Activated CD8-positive, alpha-beta memory T cell treated with anti-CD3 and anti-CD28 coated beads for 24 hours (primary cell): ENCODE measurements around the gene TYROBP.
"Not testable (repeated sequence)": the region's sequence is repeated elsewhere in the genome, so short reads cannot be mapped to it uniquely, and the experiment has no call there.

Experiments used
- DNase-seq: peaks from one replicate; pipeline ENCODE4 v3.0.0-alpha.2; 2020

The TYROBP gene

DNA sequence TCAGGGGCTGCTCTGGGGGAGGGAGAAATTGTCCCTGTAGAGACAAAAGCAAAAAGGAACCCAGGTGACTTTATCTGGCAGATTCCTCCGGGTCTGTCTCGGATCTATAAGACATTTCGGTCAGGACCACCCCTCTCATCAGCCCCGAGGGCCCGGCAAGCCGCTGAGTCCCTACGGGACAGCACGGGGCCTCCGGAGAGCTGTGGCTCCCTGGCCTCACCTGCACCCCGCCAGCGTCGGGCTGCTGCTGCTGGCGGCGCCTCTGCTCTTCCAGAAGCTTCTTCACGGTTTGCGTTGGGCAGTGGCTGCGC, 9.6 kb downstream of the TYROBP start:
- peak; percentile 77 for DNase-seq

DNA sequence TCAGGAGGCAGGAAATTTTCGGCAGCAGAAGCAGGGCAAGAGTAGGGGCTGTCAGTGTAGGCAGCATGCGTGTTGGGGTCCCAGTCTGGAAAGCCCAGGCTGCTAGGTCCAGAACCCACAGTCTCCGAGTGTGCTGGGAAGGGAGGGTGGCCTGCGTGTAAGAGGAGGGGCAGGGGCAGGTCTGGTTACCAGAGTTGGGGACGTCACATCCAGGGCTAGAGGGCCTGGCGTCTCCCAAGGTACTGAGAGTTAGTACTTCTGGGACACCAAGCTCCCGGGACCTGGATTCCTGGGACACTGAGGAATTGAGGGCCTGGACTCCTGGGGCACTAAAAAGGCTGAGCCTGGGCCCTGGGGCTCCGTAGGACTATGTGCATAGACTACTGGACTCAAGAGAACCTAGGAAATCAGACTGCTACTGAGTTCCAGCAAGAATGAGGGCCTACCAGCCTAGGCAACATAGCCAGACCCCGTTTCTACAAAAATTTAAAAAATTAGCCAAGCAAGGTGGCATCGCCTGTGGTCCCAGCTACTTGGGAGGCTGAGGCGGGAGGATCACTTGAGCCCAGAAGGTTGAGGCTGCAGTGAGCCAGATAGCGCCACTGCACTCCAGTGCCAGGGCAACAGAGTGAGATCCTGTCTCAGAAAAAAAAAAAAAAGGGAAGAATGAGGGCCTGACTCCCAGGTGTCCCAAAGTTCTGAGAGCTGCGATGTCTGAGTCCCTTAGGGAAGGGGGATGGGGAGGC, 10.2 kb downstream of the TYROBP start:
- no peak for DNase-seq

DNA sequence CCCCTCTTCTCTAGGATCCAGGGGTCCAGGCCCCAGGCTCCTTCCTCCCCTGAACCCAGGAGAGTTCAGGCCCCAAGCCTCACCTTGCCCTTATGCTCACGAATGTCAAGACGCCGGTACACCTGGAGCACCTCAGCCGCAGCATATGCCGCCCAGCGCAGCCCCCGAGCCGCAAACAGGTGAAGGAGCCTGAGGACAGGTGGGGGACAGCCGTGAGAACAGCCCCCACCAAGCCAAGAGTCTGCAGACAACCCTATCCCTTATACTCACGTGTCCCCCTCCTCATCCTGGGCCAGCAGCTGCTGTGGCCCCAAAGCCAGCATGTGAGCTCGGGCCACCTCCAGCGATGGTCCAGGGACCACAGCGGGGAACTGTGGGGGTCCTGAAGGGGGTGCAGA, 11.5 kb downstream of the TYROBP start:
- no peak for DNase-seq

DNA sequence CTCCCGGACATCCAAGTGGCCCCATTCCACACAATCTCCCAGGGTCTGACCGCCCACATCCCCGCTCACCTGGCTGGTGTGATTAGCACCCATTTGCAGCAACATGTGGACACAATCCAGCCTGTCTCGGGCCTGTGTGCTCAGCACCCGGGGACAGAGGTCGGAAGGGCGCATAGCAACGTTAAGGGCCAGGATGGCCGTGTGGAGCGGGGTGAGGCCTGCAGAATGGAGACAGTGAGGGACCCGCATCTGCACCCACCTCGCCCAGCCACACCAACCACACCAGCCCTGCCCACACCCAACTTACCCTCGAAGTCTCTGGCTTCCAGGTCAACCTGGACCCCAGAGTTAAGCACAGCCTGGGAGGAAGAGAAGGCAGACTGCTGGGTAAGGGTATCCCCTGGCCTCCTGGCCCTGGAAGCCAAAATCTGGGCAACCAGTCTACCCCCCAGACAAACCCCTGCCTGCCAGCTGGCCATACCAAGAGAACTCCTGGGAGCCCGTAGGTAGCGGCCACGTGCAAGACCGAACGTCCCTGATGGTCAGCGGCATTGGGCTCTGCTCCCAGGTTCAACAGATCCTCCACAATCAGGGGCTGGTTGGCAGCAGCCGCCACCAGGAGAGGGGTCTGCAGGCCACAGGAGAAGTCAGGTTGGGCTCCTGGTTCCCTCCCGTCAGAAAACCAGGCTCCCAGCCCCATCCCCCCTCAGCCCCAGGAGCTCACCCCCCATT, 12.0 kb downstream of the TYROBP start:
- no peak for DNase-seq

DNA sequence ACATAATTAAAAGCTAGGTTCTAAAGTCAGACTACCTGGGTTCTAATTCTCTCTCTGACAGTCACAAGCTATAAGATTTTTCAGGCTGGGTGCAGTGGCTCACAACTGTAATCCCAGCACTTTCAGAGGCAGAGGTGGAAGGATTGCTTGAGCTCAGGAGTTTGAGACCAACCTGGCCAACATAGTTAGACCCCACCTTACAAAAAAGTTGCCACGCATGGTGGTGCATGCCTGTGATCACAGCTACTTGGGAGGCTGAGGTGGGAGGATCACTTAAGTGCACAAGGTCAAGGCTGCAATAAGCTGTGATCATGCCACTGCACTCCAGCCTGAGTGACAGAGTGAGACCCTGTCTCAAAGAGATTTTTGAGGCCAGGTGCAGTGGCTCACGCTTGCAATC, 13.8 kb downstream of the TYROBP start:
- DNase-seq, result no peak

DNA sequence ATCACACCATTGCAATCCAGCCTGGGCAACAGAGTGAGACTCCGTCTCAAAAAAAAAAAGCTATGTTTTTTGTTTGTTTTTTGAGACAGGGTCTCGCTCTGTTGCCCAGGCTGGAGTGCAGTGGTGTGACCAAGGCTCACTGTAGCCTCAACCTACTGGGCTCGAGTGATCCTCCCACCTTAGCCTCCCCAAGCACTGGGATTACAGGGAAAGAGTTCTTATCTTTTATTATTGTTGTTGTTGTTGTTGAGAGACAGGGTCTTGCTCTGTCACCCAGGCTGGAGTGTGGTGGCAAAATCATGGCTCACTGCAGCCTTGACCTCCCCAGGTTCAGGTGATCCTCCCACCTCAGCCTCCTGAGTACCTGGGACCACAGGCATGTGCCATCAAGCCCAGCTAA, 16.3 kb downstream of the TYROBP start:
- not testable (repeated sequence) for DNase-seq

DNA sequence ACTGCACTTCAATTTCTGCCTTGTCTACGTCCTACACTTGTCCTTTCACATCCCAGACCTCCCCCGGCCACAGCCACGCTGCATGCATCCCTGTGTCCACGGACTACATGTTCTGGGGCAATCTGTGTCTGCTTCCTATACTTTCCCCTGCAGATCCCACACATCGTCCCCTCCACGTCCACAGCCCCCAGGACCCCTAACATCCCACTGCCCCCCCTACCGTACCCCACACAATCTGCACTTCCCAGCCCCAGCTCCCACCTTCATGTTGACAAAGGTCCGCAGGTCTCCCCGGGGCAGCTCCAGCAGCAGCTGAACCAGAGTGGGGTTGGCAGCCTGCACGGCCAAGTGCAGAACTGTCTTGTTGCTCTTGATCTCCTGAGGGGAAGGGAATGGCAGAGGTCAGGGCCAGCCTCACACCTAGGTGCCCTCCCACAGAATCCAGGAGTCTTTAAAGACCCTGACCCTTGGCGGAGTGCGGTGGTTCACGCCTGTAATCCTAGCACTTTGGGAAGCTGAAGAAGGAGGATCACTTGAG, 17.9 kb downstream of the TYROBP start:
- no peak for DNase-seq

DNA sequence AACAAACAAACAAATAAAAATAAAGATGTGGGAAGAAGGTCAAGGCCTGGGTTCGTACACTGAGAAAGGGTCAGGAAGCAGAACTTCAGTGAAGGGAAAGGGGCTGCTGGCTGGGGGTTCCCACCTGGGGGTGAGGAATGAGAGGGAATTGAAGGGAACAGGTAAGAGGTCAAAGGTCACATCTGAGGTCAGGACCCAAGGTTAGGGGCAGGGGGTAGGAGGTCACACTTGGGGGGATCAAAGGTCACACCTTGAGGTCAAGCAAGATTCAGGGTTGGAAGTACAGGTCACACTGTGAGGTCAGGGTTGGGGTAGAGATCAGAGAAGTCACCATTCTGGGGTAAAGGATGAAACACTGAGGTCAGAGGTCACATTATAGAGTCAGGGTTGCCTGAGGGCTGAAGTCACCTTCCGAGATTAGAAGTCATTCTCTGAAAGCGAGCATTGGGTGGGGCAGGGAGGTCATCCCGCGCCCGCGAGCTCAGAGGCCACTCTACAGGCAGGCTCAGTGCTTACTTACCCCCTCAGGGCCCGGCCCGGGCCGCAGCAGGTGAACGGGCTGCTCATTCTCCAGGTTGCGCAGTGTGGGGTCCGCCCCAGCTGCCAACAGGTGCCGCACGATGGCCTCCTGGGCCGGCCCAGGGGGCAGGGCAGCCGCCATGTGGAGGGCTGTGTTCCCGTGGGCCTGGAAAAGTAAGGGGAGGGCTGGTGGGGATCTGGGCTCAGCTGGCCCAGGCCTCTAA, 18.6 kb downstream of the TYROBP start:
- no peak for DNase-seq

DNA sequence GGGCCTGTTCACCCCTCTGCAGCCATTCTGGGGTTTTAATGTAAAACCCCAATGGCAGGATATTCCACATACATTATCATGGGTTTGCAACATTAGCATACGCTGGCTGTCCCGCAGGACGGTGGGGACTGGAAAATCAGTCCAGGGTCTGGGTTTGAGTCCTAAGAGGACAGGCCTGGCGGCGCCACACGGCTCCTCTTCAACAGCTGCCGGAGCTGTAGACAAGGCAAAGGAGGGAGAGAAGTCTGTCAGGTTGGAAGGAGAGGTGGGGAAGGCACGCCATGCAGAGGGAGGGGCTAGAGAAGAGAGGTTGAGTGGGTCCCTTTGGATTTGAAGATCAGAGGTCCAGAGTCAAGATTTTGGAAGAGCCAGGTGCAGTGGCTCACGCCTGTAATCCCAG, 19.7 kb downstream of the TYROBP start:
- DNase-seq, result no peak

DNA sequence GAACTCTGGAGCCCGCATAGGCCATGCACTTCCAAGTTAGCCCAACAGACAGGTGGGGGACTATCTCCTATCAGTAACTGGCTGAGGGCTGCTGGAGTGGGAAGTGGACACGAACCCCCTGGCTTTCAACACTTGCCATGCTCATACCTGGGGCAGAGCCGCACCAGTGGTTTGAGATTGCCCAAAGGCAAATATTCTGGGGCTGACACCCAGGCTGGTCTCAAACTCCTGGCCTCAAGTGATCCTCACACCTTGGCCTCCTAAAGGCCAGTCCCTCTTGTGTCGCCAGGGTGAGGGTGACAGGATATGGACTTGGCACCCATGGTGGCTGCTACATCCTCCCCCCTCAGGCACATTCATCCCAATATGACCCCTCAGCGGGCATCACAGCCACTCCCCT, 20.9 kb downstream of the TYROBP start:
- no peak for DNase-seq

DNA sequence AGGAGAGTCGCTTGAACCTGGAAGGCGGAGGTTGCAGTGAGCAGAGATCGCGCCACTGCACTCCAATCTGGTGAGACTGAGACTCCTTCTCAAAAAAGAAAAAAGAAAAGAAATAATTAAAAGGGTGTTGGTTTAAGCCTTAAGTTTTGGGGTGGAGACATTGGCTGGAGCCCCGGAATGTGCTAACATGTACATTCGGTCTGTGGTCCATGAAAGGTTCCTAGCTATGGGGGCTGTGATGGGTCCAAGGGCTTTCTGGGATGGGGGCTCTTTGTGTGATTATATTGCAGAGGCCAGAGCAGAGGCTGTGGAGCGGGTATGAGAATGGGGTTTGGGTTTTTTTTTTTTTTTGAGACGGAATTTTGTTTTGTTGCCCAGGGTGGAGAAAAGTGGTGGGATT, 22.2 kb downstream of the TYROBP start:
- no peak for DNase-seq

DNA sequence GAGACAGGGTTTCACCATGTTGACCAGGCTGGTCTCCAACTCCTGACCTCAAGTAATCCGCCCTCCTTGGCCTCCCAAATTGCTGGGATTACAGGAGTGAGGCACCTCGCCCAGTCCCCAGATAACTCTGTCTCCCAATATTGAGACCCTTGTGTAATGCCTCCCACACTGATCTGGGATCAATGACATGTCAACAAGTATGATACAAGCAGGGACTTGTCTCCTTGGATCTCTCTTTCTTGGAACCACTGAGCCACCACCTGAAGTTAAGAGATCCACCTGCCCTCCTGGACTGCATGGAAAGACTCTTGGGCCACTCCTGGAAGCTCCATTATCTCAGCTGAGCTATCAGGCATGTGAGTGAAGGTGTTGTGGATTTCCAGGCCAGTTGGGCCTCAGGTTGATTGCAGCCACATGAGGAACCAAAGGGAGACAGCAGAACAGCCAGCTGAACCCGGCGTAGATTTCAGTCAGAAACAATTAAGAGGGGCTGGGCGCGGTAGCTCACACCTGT, 22.8 kb downstream of the TYROBP start:
- no peak for DNase-seq

DNA sequence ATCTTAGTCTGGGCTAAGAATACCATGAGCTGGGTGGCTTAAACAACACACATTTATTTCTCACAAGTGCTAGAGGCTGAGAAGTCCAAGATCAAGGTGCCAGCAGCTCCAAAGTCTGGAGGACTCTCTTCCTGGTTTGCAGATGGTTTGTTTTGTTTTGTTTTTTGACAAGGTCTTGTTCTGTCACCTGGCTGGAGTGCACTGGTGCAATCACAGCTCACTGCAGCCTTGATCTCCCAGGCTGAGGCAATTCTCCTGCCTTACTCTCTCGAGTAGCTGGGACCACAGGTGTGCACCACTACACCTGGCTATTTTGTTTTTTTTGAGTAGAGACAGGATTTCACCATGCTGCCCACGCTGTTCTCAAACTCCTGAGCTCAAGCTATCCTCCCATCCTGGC, 24.2 kb downstream of the TYROBP start:
- no peak for DNase-seq

DNA sequence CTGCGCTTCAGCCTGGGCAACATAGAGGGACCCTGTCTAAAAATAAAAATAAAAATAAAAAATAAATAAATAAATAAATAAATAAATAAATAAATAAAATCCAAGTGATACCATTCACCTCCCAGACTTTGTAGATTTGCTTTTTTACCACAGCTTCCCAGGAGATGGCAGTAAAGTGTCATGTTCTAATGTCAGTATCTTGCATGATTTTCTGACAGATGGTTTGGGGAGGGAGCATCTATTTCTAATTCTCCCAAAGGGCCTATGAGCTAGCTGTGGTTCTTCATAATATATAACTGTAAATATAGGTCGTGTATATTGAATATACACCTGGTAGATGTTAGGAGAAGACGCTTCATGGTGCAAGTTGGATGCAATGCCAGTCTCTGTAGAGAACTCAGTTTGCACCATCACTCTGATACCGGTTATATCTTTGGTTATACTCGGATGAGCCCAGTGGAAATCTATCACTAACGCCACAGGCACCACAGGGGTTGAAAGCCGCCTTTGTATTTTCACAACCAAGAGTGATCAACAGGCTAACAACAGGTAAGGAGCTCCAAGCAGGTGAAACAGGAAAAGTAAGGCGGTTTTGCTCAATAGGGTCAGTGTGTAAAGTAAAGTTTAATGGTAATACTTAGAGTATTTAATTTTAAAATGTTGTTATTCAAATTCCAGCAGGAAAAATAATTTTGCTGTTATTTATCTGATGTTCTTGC, 25.8 kb downstream of the TYROBP start:
- DNase-seq, result no peak

DNA sequence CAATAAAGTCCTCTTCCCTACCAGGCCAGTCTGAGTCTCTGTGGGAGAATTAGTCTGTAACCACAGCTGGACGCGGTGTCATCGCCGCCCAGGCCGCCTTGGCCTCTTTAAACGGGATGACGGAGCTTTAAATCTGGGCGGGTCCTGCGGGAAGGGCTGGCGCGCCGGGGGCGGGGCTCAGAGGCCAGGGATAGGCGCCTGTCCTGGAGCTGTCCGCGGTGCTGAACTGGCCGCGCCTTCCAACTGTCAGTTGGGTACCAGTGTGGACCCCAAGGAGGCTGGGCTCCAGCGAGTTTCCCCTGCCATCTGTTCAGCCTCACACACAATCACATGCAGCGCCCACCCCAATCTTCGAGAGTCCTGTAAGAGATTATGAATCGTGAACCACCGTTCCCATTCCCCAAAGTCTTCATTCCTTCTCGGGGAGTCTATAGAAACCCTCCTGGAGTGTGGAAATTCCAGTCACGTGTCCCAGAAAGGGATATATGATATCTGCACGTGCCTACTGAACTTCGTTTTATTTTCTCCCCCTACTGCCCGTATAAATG, 28.3 kb downstream of the TYROBP start:
- DNase-seq, result peak; percentile 90

DNA sequence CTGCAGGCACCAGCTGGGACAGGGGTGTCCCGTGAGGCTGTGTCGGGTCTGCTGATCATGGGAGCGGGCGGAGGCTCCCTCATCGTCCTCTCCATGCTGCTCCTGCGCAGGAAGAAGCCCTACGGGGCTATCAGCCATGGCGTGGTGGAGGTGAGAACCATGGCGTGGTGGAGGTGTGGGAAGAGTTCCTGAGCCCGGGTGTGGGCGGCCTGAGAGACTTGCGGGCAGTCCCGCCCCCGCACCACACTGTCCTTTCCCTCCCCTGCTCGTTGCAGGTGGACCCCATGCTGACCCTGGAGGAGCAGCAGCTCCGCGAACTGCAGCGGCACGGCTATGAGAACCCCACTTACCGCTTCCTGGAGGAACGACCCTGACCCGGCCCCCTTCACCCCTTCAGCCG, 29.0 kb downstream of the TYROBP start:
- DNase-seq, result no peak

DNA sequence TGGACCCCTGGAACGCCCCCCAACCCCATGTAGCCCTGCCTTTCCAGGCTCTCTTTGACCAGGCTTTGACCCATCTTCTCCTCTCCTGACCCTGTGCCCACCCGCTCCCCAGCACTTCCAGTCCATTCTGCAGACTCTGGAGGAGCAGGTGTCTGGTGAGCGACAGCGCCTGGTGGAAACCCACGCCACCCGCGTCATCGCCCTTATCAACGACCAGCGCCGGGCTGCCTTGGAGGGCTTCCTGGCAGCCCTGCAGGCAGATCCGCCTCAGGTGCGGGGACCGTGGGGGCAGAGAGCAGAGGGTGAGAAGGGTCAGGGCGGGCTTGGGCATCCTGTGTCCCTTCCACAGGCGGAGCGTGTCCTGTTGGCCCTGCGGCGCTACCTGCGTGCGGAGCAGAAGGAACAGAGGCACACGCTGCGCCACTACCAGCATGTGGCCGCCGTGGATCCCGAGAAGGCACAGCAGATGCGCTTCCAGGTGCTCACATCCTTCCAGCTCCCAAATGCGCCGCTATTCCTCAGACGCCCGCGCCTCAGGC, 33.6 kb downstream of the TYROBP start:
- DNase-seq, result no peak

DNA sequence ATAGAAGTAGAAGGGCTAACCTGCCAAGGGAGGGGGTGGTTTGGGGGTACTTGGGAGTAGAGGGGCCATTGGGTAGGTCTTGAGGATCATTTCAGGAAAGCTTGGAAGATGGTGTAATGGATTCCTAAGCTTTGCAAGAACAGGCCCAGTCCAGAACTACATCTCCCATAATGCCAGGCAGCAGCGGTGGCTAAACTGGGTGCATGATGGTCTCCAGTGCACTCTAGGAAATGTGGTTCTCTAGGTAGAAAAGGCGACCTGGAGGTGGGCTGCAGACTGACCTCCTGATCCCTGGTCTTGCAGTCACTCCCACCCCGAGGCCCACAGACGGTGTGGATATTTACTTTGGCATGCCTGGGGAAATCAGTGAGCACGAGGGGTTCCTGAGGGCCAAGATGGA, 35.9 kb downstream of the TYROBP start:
- no peak for DNase-seq

DNA sequence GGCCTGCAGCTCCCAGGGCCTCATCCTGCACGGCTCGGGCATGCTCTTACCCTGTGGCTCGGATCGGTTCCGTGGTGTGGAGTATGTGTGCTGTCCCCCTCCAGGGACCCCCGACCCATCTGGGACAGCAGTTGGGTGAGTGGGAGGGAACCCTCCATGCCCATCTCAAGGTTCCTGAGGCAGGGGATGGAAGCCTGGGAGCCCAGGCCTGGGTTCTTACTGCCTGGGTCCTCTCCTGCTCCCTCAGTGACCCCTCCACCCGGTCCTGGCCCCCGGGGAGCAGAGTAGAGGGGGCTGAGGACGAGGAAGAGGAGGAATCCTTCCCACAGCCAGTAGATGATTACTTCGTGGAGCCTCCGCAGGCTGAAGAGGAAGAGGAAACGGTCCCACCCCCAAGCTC, 36.5 kb downstream of the TYROBP start:
- DNase-seq, result no peak

DNA sequence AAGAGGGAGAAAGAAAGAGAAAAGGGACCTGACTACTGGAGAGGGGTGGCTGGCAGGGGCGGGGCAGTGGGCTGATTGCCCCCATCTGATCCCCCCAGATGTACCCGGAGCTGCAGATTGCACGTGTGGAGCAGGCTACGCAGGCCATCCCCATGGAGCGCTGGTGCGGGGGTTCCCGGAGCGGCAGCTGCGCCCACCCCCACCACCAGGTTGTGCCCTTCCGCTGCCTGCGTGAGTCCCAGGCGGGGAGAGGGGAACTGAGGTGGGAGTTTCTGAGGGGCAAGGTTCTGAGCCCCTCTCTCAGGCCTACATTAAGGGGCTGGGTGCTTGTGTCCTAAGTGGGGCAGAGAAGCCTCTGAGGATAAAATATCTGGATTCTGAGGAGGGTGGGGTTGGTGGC, 37.3 kb downstream of the TYROBP start:
- DNase-seq, result no peak

DNA sequence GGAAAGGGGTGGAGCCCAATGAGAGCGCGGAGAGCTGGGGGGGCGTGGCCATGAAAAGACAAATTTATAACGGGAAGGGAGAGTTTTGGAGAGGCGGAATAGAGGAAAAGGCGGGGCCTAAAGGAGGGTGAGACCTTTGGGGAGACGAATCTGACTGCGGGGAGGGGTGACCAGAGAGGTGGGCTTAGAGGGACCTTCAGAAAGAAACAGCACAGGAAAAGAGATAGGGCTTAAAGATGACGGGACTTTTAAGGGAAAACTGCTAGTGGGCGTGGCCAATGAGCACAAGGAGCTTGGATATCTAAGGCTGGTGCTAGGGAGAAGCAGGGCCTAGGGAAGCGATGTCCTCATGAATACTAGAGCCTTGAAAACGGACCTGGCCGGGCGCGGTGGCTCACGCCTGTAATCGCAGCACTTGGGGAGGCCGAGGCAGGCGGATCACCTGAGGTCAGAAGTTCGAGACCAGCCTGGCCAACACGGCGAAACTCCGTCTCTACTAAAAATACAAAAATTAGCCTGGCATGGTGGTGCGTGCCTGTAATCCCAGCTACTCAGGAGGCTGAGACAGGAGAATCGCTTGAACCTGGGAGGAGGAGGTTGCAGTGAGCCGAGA, 37.9 kb downstream of the TYROBP start:
- DNase-seq, result not testable (repeated sequence)
